ENCODE data around the gene STARD3.

Gene STARD3

DNA sequence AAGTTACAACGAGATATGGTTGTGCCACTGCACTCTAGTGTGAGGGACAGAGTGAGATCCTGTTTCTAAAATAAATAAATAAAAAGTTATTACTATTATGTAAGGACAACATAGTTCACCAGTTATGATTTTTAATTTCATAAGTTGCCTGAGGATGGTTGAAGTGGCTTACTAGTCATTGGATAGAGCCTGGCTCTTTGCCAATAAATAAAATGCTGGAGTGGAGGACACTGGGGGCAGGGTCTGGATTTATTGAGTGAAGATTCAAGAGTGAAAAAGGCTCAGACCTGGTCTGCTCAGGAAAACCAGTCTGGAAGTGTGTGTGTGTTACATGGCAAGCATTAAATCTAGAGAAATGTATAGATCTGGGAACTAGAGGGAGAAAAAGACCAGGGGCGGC, 2.1 kb downstream of the STARD3 start:
- DNase-seq (ENCODE audit: low read depth in 2 of 2) = no peak

DNA sequence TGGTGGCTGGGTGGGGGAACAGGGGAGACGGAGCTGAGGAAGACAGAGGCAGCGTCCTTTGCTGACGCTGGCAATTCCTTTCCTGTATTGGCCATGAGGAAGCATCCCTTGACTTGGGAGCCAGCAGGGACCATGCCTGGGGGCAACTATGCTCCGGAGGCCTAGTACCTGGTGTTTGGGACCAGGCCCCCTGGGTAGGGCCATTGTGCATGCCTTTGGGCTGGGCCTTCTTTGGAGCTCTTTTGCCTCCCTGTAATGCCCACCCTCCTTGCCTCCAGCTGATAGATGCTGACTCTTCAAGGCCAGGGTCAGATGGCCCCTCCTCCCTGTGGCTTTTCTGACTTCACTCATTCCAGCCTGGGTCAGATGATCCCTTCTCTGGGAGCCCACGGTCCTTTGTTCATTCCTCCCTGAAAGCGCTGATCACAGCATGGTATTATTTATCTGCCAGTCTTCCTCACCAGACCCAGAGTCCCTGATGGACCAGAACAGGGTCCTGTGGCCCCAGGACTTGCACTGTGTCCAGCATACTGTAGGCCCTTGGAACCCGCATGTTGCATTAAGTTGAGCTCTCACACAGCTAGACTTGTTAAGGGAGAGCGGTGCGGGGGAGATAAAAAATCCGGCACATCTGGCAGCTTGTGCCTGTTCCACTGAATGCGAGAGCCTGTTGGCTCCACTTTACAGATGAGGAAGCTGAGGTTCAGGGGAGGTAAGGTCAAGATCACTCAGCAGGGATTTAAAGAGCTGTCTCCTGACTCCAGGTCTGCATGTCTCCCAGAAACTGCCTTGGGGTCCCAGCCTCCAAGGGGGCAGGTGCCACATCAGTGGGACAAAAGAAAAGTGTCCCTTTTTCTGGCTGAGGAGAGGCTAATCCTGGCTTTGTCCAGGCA, 2.9 kb downstream of the STARD3 start:
- DNase-seq (ENCODE audit: low read depth in 2 of 2) = no peak

DNA sequence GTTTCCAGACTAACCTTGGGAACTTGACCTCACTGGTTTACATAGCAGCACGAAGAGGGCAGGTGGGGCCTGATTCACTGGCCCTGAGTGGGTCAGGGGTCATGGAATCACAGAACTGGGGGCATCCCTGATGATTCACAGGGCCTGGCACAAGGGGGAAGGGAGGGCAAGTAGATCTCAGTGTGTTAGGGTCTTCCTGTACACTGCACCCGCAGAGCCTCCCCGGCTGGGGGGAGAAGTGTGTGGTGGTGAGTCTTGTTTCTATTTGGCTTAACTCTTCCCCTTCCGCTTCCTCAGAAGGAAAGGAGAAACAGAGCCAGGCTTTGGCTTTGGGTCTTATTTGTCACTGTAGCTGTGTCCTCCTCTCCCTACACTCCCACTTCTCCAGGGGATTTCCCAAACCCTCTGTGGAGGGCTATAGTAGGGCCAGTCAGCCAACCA, 3.7 kb downstream of the STARD3 start:
- no peak for DNase-seq (ENCODE audit: low read depth in 2 of 2)

- DNase-seq (ENCODE audit: low read depth in 2 of 2) = no peak
Observed at GRCh38 chr17:39641097-39641496, 4.2 kb downstream of the STARD3 start.

DNA sequence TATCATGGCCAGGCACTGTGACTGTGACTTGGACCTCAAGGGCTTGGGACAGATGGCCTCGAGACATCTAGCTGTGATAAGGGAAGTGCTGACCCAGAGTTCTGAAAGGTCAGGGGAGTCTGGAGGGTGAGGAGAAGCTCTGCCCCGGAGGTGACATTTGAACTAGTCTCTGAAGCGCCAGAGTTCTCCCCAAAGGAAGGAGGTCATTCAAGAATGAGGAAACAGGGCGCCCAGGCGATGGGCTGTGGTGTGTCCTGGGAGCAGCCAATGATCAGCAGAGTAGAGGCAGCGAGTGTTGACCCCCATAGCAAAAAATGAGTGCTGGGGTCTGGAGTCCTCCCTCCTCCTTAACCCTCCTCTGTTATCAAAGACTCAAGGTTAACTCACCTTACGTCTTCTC, 4.9 kb downstream of the STARD3 start:
- DNase-seq (ENCODE audit: low read depth in 2 of 2) = no peak

- no peak for DNase-seq (ENCODE audit: low read depth in 2 of 2)
Observed at GRCh38 chr17:39642291-39643074, 5.5 kb downstream of the STARD3 start.

DNA sequence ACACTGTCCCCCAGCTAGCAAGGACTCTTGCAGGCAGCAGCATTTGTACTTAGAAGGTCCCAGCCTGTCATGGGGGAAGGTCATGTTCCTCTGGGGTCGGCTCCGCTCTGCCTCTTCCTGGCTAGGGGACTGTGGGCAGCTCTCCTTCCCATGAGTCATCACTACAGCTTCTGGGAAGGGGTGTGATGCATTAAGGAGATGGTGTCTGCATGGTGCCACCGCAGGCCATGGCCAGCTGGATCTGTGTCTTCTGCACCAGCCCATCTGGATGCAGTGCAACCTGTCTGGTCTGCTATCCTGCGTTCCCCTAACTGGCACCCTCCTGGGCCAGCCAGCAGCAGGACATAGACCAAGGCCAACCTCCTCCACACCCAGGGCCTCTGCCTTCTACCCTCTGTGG, 6.3 kb downstream of the STARD3 start:
- DNase-seq (ENCODE audit: low read depth in 2 of 2) = no peak

GRCh38 chr17:39647256-39647655, 10.3 kb downstream of the STARD3 start:
- DNase-seq (ENCODE audit: low read depth in 2 of 2) = no peak

DNA sequence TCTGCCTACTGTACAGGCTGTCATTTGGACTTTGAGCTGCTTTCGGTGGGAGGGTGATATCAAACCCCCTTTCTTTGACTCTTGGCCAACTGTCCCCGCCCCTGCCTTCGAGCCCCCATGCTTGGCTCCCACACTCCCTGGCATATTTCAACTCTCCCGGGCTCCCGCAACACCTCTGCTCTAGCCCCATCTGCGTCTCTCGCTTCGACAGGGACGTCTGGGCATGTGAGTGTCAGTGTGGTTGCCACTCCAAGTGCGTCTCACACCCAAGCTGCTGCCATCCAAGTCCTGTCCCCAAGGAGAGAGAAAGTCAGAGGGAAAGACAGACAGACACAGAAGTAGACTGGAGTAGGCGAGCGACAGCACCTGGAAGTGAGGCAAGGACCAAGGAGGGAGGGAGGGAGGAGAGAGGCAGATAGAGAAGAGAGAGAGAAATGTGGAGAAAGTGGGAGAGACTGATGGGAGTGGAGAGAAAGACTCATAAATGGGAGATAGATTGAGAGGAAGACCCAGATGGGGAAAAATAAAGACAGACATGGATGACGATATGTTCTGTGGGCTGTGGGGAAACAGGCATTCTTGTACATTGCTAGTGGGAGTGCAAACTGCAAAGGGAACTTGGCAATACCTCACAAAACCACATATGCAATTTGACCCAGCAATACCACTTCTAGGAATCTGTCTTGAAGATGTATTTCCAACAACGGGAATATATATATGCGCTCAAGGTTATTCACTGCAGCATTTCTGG, 11.8 kb downstream of the STARD3 start:
- no peak for DNase-seq (ENCODE audit: low read depth in 2 of 2)

DNA sequence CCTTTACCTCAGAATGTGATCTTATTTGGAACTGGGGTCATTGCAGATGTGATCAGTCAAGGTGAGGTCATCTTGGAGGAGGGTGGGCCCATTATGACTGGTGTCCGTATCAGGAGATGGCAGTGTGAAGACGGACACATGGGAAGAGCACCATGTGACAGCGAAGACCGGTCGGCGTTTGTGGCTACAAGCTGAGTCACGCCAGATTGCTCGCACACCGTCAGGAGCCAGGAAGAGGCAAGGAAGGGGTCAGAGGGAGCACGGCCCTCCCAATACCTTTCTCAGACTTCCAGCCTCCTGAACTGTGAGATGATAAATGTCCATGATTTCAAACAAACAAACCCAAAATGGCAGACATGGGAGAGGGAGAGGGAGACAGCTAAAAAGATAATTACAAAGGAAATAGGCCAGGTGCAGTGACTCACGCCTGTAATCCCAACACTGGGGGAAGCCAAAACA, 13.2 kb downstream of the STARD3 start:
- DNase-seq (ENCODE audit: low read depth in 2 of 2) = no peak

GRCh38 chr17:39651923-39652586, 15.1 kb downstream of the STARD3 start:
- DNase-seq (ENCODE audit: low read depth in 2 of 2) = no peak

DNA sequence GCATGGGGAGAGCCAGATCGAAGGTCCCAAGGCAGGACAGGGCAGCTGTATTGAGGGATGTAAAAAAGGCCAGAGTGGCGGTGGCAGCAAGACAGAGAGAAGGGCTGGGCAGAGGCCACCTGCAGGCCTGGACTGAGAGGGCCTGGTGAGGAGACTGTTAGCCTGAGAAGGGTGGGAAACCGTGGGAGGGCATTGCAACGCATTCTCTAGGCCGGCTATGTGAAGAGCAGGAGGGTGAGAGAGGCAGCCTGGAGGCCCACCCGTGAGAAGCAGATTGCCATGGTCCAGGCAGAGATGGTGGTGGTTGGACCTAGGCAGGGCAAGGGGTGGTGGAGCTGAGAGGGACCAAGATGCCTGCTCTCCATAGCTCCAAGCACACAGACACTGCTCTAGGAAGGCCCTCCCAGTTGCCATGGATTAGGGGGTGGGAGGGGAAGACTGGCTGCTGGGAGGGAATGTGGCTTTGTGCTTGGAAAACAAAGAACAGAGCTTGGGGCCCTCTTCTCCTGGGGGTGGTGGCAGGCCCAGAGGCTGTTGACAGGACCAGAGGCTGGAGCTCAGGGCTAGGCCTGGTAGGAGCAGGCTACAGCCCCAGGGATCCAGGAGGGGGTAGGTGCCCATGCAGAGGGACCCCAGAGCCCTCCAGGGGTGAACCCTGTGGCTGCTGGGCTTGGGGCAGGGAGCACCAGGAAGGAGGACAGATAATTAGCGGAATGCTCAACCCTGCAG, 15.8 kb downstream of the STARD3 start:
- DNase-seq (ENCODE audit: low read depth in 2 of 2) = no peak

GRCh38 chr17:39653316-39653661, 16.3 kb downstream of the STARD3 start:
- DNase-seq (ENCODE audit: low read depth in 2 of 2) = no peak

- peak; percentile 73 to 78 for DNase-seq (ENCODE audit: low read depth in 2 of 2)
Observed at GRCh38 chr17:39653662-39654331, 16.9 kb downstream of the STARD3 start.

DNA sequence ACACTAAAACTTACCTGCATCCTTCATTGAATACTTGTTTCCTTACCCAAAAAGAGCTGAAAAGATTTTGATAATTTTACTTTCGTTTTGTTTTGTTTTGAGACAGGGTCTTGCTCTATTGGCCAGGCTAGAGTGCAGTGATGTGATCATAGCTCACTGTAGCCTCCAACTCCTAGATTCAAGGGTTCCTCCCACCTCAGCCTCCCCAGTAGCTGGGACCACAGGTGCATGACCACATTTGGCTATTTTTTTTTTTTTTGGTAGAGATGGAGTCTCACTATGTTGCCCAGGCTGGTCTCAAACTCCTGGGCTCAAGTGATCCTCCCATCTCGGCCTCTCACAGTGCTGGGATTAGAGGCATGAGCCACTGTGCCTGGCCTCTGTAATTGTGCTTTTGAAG, 18.2 kb downstream of the STARD3 start:
- DNase-seq (ENCODE audit: low read depth in 2 of 2) = no peak

GRCh38 chr17:39658346-39658745, 21.4 kb downstream of the STARD3 start:
- no peak for DNase-seq (ENCODE audit: low read depth in 2 of 2)

DNA sequence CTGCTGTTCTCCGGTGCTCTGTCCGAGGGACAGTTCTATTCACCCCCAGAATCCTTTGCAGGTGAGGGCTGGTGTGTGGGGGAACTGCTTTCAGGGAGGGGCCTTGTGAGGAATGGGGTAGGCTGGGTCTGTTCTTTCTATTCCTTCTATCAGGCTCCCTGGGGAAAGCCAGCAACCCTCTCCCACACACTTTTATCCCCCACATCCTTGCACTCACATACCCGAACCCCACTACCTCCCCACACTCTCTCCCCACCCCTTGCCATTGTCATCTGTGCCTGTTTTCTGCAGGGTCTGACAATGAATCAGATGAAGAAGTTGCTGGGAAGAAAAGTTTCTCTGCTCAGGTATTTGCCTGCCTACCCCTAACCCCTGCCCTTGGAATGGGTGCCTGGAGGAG, 21.8 kb downstream of the STARD3 start:
- DNase-seq (ENCODE audit: low read depth in 2 of 2) = no peak

- no peak for DNase-seq (ENCODE audit: low read depth in 2 of 2)
Observed at GRCh38 chr17:39659279-39660010, 22.5 kb downstream of the STARD3 start.

GRCh38 chr17:39660011-39660360, 23.0 kb downstream of the STARD3 start:
- DNase-seq (ENCODE audit: low read depth in 2 of 2) = no peak

Measured in activated CD4-positive, alpha-beta T cell treated with anti-CD3 and anti-CD28 coated beads for 24 hours (primary cell).